SU-DHL-6 (cell line): ENCODE results near the gene ERRFI1.

ENCODE experiments used
- H2AFZ ChIP-seq: fragments of 200-600 bp; sonication (generic); 2 replicates; pipeline ENCODE4 v1.6.1; 2014; ENCODE audit warnings: low read depth, mild to moderate bottlenecking, moderate library complexity, mixed read lengths, antibody characterized with exemption, low read length; ENCODE audit not compliant: severe bottlenecking
- H3F3A ChIP-seq: fragments of 200-600 bp; shearing (Covaris generic); 2 replicates; pipeline ENCODE4 v1.6.0; 2016; ENCODE audit warnings: antibody characterized with exemption, mild to moderate bottlenecking; ENCODE audit not compliant: insufficient read depth
- H3K27ac ChIP-seq: fragments of 200-600 bp; sonication (generic); 2 replicates; pipeline ENCODE4 v1.5.1; 2016; ENCODE audit warnings: low read depth, mild to moderate bottlenecking, low read length, moderate library complexity, mixed read lengths
- H3K27me3 ChIP-seq: fragments of 200-600 bp; sonication (generic), shearing (Covaris generic); 2 replicates; pipeline ENCODE4 v1.6.0; 2014; ENCODE audit warnings: mild to moderate bottlenecking, low read length
- H3K36me3 ChIP-seq: fragments of 200-600 bp; sonication (generic); 2 replicates; pipeline ENCODE4 v1.6.1; 2014; ENCODE audit warnings: mild to moderate bottlenecking, low read length, mixed read lengths
- H3K4me2 ChIP-seq: fragments of 300-600, 200-600 bp; shearing (Covaris generic), sonication (generic); 2 replicates; pipeline ENCODE4 v1.6.0; 2014; ENCODE audit warnings: low read length, low read depth, mild to moderate bottlenecking; ENCODE audit not compliant: poor library complexity, severe bottlenecking
- H3K4me3 ChIP-seq: fragments of 200-600 bp; sonication (generic); 2 replicates; pipeline ENCODE4 v1.5.1; 2014; ENCODE audit warnings: antibody characterized with exemption, low read length, mild to moderate bottlenecking, mixed read lengths; ENCODE audit not compliant: insufficient read depth, poor library complexity, severe bottlenecking
- H3K79me2 ChIP-seq: fragments of 200-600 bp; sonication (generic); 2 replicates; pipeline ENCODE4 v1.6.1; 2014; ENCODE audit warnings: mild to moderate bottlenecking, low read length, moderate library complexity; ENCODE audit not compliant: insufficient read depth
- H3K9ac ChIP-seq: fragments of 200-600 bp; sonication (generic); 2 replicates; pipeline ENCODE4 v1.7.0; 2014; ENCODE audit warnings: mild to moderate bottlenecking, low read length
- H3K9me2 ChIP-seq: fragments of 200-600 bp; sonication (generic); replicated peaks from 2 replicates; pipeline ENCODE4 v1.6.1; 2014; ENCODE audit warnings: low read length; ENCODE audit not compliant: insufficient read depth
- H3K9me3 ChIP-seq: fragments of 200-600 bp; sonication (generic); 2 replicates; pipeline ENCODE4 v1.6.1; 2014; ENCODE audit warnings: low read length, mixed read lengths; ENCODE audit not compliant: insufficient read depth
- H4K20me1 ChIP-seq: fragments of 200-600 bp; sonication (generic); 2 replicates; pipeline ENCODE4 v1.6.1; 2014; ENCODE audit warnings: low read depth, mild to moderate bottlenecking, antibody characterized with exemption, low read length, moderate library complexity, mixed read lengths
- CTCF ChIP-seq: fragments of 200-600 bp; sonication (generic); IDR thresholded peaks from one replicate; pipeline ENCODE4 v1.5.1; 2017; ENCODE audit warnings: antibody characterized with exemption, mild to moderate bottlenecking, low read length, moderate library complexity; ENCODE audit not compliant: insufficient read depth, poor library complexity, severe bottlenecking
- EZH2phosphoT487 ChIP-seq: fragments of 200-600 bp; sonication (generic), shearing (Covaris generic); conservative IDR thresholded peaks from 2 replicates; pipeline ENCODE4 v1.6.1; 2018; ENCODE audit warnings: mild to moderate bottlenecking, antibody characterized with exemption, low read length, moderate library complexity, mixed read lengths

ERRFI1 gene

GRCh38 chr1:8046391-8046790 is 20.3 kb upstream of the ERRFI1 start:
- no peak overlapping the region for H3K27ac ChIP-seq
- H3K36me3 ChIP-seq: no peaks in the 10 kb centered on the region; the same call in 1 of the 2 replicates
- no peak overlapping the region for H3K4me3 ChIP-seq
- no peaks in the 10 kb centered on the region for H3K27me3 ChIP-seq
- no peaks in the 10 kb centered on the region for H3F3A ChIP-seq
- no peaks in the 10 kb centered on the region for H3K9me2 ChIP-seq
- H2AFZ ChIP-seq: no peak overlapping the region
- no peaks in the 10 kb centered on the region for H3K9me3 ChIP-seq
- H3K79me2 ChIP-seq: no peaks in the 10 kb centered on the region
- H4K20me1 ChIP-seq: no peaks in the 10 kb centered on the region
- H3K9ac ChIP-seq: no peak overlapping the region
- no peak for TF ChIP-seq EZH2phosphoT487
- TF ChIP-seq CTCF: no peak
- H3K4me2 ChIP-seq: no peak overlapping the region

- H2AFZ ChIP-seq: no peak overlapping the region
- H3K4me2 ChIP-seq: no peak overlapping the region
- no peak overlapping the region for H3K27ac ChIP-seq
- no peak overlapping the region for H3K9ac ChIP-seq
- H3K36me3 ChIP-seq: no peaks in the 10 kb centered on the region; the same call in 1 of the 2 replicates
- H3K9me3 ChIP-seq: no peaks in the 10 kb centered on the region
- no peaks in the 10 kb centered on the region for H3F3A ChIP-seq
- H4K20me1 ChIP-seq: no peaks in the 10 kb centered on the region
- H3K79me2 ChIP-seq: no peaks in the 10 kb centered on the region
- H3K4me3 ChIP-seq: no peak overlapping the region
- no peaks in the 10 kb centered on the region for H3K9me2 ChIP-seq
- TF ChIP-seq CTCF (no peak), EZH2phosphoT487 (no peak)
- H3K27me3 ChIP-seq: no peaks in the 10 kb centered on the region
Observed at GRCh38 chr1:8043621-8044020, 17.5 kb upstream of the ERRFI1 start.

GRCh38 chr1:8042134-8042533 is 16.0 kb upstream of the ERRFI1 start:
- H3K36me3 ChIP-seq: no peaks in the 10 kb centered on the region; the same call in 1 of the 2 replicates
- no peak overlapping the region for H3K9ac ChIP-seq
- H3K4me3 ChIP-seq: no peak overlapping the region
- no peaks in the 10 kb centered on the region for H3F3A ChIP-seq
- H4K20me1 ChIP-seq: no peaks in the 10 kb centered on the region
- H2AFZ ChIP-seq: no peak overlapping the region
- H3K9me3 ChIP-seq: no peaks in the 10 kb centered on the region
- no peak overlapping the region for H3K4me2 ChIP-seq
- H3K27ac ChIP-seq: no peak overlapping the region
- no peaks in the 10 kb centered on the region for H3K79me2 ChIP-seq
- H3K9me2 ChIP-seq: no peaks in the 10 kb centered on the region
- TF ChIP-seq CTCF (no peak), EZH2phosphoT487 (no peak)
- no peaks in the 10 kb centered on the region for H3K27me3 ChIP-seq

GRCh38 chr1:8040586-8040985 is 14.5 kb upstream of the ERRFI1 start:
- no peak overlapping the region for H3K4me3 ChIP-seq
- H3F3A ChIP-seq: no peaks in the 10 kb centered on the region
- H3K9me2 ChIP-seq: no peaks in the 10 kb centered on the region
- no peaks in the 10 kb centered on the region for H4K20me1 ChIP-seq
- H3K36me3 ChIP-seq: no peaks in the 10 kb centered on the region; the same call in 1 of the 2 replicates
- H3K27me3 ChIP-seq: no peaks in the 10 kb centered on the region
- H3K9ac ChIP-seq: no peak overlapping the region
- no peak overlapping the region for H3K4me2 ChIP-seq
- no peak overlapping the region for H2AFZ ChIP-seq
- H3K9me3 ChIP-seq: no peaks in the 10 kb centered on the region
- no peak for TF ChIP-seq EZH2phosphoT487
- TF ChIP-seq CTCF: no peak
- no peaks in the 10 kb centered on the region for H3K79me2 ChIP-seq
- no peak overlapping the region for H3K27ac ChIP-seq
